Measurements from ENCODE around the gene ETV5. TPM values are rescaled to one million over a fixed set of nuclear protein-coding genes. Genes with fewer than 3 reads are reported as not detected.

The ETV5 gene
- polyA plus RNA-seq (ENCODE audit: insufficient read length in 4 of 4): 10 to 100 TPM; 22.7 to 32.2 (median 26.8) TPM

- DNase-seq (ENCODE audit: low read depth in 4 of 4, low spot score in 3 of 4): peak; percentile 91 to 98 (median 98)
These were observed at the start of gene ETV5 for GRCh38 chr3:186108941-186109865. ETV5 (minus strand) TSS chr3:186109089; CDS start chr3:186105868, 3,221 bp downstream.

DNA sequence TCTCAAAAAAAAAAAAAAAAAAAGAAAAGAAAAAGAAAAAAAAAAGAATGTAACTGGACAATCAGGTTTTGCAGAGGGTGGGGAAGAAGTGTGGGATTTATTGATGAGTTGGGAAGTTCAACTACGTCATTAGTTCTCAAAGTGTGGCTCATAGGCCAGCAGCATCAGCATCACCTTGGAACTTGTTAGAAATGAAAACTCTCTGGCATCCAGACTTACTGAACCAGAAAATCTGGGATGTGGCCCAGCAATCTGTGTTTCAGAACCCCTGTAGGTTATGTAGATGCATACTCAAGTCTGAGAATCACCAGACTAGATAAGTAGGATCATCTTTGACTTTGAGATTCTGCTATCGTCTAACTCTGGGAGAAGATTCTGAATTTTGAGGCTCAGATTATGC, 45.8 kb upstream of the ETV5 start:
- no peak for DNase-seq (ENCODE audit: low read depth in 4 of 4, low spot score in 3 of 4)

- no peak for DNase-seq (ENCODE audit: low read depth in 4 of 4, low spot score in 3 of 4)
These were observed 44.0 kb upstream of the ETV5 start for GRCh38 chr3:186152889-186153292.

DNA sequence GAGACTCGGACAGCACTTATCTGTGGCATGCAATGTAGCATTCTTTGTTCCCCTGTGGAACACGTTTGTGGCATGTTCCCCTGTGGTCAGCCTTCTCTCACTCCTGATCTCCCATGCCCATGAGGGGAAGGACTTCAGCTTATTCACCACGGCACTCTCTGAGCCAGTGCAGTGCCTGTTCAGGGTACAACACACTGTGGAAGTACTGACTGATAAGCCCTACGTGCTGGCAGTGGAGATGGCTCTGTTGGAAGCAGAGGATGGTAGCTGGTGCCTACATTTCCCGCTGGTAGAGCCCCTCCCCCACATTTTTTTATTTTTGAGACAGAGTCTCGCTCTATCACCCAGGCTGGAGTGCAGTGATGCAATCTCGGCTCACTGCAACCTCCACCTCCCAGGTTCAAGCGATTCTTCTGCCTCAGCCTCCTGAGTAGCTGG, 43.5 kb upstream of the ETV5 start:
- no peak for DNase-seq (ENCODE audit: low read depth in 4 of 4, low spot score in 3 of 4)

DNA sequence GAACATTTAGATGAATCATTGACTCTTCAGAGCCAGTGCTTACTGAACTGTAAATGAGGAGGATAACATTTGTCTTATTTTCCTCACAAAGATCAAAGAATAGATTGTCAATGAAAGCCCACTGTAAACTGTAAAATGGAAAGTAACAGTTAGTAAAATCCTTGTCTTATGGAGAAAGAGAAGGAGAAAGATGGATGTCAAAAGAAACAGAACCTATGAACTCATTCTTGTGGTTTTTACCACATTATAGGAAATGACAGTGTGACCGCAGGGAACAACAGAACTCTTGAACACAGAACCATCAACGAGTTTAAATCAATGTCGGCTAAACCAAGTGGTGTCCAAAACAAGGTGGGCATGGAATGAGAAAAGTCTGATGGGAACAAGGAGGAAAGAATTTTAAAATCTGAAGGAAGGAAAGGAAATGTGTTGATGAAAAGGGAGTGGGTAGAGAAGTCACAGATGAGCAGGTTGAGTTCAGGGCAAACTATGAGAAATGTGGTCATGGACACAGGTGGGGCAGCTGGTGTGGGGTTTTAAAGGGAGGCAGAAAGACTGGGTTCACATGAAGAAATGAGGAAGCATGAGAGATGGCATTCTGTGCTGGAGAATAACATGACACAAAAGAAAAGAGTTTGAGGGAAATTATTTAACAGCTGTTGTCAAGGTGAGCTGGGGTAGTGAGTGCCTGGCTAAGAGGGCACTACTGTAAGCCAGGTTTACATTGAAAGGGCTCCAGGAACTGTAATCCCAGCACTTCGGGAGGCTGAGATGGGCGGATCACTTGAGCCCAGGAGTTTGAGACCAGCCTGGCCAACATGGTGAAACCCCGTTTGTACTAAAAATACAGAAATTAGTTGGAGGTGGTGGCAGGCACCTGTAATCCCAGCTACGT, 42.4 kb upstream of the ETV5 start:
- no peak for DNase-seq (ENCODE audit: low read depth in 4 of 4, low spot score in 3 of 4)

- no peak for DNase-seq (ENCODE audit: low read depth in 4 of 4, low spot score in 3 of 4)
These were observed 41.3 kb upstream of the ETV5 start for GRCh38 chr3:186150041-186150830.

DNA sequence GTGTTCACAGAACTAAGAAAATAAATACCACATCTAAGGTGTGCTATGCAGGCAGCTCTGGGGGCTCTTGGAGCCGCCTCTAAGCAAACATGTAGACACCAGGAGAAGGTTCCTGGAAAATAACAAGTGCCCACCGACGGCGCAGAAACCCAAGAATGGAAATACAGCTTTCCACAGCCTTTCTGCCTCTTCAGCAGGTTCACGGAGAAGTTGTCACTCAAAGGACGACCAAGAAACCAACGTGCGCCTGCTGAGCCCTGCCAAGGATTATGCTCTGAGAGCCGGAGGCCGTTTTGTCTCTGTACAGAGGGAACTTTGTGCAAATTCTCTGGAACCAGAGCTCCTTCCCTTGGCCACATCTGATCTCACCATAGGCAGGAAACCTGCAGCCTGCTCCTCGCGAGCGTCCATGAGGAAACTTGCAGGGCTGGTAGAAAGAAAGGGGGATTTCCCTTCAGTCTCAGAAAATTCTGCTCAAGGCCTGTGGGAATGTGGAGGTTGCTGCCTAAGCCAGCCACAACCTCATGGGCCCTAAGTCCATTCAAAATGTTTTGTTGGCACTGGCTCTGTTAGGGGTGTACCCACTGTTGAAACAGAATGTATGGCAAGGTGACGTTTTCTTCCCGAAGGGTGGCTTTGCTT, 40.6 kb upstream of the ETV5 start:
- DNase-seq (ENCODE audit: low read depth in 4 of 4, low spot score in 3 of 4): no peak

DNA sequence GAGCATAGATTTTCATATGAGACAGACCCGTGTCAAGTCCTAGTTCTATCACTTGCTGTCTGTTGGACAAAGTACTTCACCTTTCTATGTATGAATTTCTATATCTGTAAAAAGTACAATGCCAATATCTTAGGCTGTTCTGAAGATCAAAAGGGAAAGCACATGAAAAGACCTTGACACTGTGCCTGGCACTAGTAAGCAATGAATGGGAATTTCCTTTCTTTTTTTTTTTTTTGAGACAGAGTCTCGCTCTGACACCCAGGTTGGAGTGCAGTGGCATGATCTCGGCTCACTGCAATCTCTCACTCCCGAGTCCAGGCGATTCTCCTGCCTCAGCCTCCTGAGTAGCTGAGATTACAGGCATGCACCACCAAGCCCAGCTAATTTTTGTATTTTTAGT, 35.4 kb upstream of the ETV5 start:
- DNase-seq (ENCODE audit: low read depth in 4 of 4, low spot score in 3 of 4): no peak

- DNase-seq (ENCODE audit: low read depth in 4 of 4, low spot score in 3 of 4): no peak
These were observed 34.4 kb upstream of the ETV5 start for GRCh38 chr3:186143250-186143649.

GRCh38 chr3:186142393-186142932, 33.6 kb upstream of the ETV5 start:
- no peak for DNase-seq (ENCODE audit: low read depth in 4 of 4, low spot score in 3 of 4)

- DNase-seq (ENCODE audit: low read depth in 4 of 4, low spot score in 3 of 4): no peak
These were observed 32.9 kb upstream of the ETV5 start for GRCh38 chr3:186141790-186142189.

DNA sequence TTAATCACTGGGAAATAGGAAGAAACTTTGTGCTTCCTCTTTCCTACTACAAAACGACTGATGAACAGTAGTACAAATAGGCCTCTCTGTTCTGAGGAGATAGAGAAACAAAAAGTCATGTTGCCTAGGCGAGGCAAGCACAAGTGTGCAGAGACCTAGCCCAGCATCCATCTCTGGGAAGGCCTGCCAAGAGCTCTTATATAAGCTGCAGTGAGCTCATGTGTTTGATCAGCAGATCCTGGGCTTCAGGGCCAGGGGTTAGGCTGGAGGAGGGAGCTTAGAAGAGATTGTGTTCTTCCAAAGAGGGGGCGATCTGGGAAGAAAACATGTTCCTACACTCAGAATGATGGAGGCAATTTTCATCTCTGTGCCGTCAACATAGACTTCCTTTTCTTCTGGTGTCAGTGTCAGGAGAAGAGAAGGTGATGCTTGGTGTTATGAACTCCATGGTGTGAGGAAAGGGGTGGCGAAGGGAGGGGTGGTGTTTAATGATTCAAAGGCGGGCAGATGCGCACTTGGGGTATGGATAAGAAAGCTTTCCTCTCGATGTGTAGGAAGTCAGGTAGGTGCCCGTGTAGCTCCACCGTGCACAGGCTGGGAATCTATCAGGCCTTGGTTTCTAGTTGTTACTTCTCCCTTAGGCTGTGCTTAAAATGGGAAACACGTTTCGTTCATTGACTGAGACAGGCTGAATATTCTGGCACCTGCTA, 29.5 kb upstream of the ETV5 start:
- DNase-seq (ENCODE audit: low read depth in 4 of 4, low spot score in 3 of 4): no peak

DNA sequence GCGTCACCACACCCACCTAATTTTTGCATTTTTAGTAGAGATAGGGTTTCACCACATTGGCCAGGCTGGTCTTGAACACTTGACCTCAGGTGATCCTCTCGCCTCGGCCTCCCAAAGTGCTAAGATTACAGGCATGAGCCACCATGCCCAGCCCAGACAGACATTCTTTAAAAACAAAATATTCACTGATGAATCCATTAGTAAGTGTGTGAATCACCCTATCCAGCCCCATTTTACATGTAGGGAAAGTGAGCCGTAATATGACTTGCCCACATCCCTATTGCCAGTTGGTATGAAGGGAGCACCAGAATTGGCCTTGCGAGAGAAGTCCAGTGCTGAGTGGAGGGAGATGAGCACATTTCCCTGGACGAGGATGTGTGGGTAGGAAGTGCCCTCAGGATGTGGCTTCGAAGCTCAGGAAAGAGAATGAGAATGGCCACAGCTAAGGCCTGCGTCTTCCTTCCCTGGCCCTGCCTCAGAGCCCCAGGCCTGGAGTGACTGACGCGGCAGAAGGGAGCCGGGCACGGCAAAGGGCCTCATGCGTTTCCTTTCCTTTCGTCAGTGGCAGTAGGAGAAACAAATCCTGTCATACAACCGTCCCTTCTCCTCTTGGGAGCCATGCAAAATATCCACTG, 28.3 kb upstream of the ETV5 start:
- no peak for DNase-seq (ENCODE audit: low read depth in 4 of 4, low spot score in 3 of 4)

GRCh38 chr3:186133980-186134379, 25.1 kb upstream of the ETV5 start:
- DNase-seq (ENCODE audit: low read depth in 4 of 4, low spot score in 3 of 4): no peak

- DNase-seq (ENCODE audit: low read depth in 4 of 4, low spot score in 3 of 4): no peak
These were observed 23.6 kb upstream of the ETV5 start for GRCh38 chr3:186132487-186132886.

- DNase-seq (ENCODE audit: low read depth in 4 of 4, low spot score in 3 of 4): no peak
These were observed 20.3 kb upstream of the ETV5 start for GRCh38 chr3:186129206-186129605.

- DNase-seq (ENCODE audit: low read depth in 4 of 4, low spot score in 3 of 4): no peak
These were observed 19.3 kb upstream of the ETV5 start for GRCh38 chr3:186128158-186128557.

DNA sequence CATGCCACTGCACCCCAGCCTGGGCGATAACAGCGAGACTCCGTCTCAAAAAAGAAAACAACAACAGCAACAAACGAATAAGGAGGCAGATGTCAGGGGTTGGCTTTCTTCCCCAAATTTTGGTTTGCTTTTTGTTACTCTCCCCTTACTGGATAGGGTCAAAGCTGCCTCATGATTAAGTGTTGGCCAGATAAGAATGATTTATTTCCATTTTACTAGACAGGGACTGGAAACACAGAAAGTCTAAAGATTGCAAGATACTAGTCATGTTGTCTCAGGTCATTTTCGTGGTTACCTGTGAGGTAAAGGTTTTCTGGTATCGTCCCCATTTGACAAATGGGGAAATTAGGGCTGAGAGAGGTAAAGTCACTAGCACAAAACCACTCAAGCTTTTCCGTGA, 18.6 kb upstream of the ETV5 start:
- DNase-seq (ENCODE audit: low read depth in 4 of 4, low spot score in 3 of 4): no peak

- no peak for DNase-seq (ENCODE audit: low read depth in 4 of 4, low spot score in 3 of 4)
These were observed 16.2 kb upstream of the ETV5 start for GRCh38 chr3:186125118-186125517.
